Central memory CD8-positive, alpha-beta T cell (primary cell): ENCODE results near the gene TMEM269.
A peak's percentile ranks its signal among the peaks of the same experiment; 100 is the strongest.

Source experiments
- ATAC-seq: fragments of 150-1000 bp; cut with Tn5 transposase; replicated peaks from 2 replicates; pipeline ENCODE4 v1.10.0; 2022; ENCODE audit warnings: mild to moderate bottlenecking, moderate FRiP score, moderate number of reproducible peaks; ENCODE audit not compliant: poor library complexity, severe bottlenecking; ENCODE audit errors: extremely low read depth
- DNase-seq, 2 donors: peaks; one replicate each; pipeline ENCODE4 v3.0.0; 2021; ENCODE audit warnings: low spot score in 2 of 2
- H3K27ac Mint-ChIP-seq: one replicate; pipeline ENCODE4 v1.8.0; 2022; ENCODE audit warnings: low read depth, mild to moderate bottlenecking, moderate library complexity, mixed read lengths
- H3K27me3 Mint-ChIP-seq: one replicate; pipeline ENCODE4 v1.8.0; 2022; ENCODE audit warnings: mixed read lengths
- H3K36me3 Mint-ChIP-seq: one replicate; pipeline ENCODE4 v1.8.0; 2022; ENCODE audit warnings: mild to moderate bottlenecking, moderate library complexity, mixed read lengths; ENCODE audit not compliant: insufficient read depth
- H3K4me1 Mint-ChIP-seq: one replicate; pipeline ENCODE4 v1.8.0; 2022; ENCODE audit warnings: mixed read lengths
- H3K4me3 Mint-ChIP-seq: one replicate; pipeline ENCODE4 v1.8.0; 2022; ENCODE audit warnings: mild to moderate bottlenecking, moderate library complexity, mixed read lengths
- H3K9me3 Mint-ChIP-seq: one replicate; pipeline ENCODE4 v1.8.0; 2022; ENCODE audit warnings: mixed read lengths

TMEM269 gene

DNA sequence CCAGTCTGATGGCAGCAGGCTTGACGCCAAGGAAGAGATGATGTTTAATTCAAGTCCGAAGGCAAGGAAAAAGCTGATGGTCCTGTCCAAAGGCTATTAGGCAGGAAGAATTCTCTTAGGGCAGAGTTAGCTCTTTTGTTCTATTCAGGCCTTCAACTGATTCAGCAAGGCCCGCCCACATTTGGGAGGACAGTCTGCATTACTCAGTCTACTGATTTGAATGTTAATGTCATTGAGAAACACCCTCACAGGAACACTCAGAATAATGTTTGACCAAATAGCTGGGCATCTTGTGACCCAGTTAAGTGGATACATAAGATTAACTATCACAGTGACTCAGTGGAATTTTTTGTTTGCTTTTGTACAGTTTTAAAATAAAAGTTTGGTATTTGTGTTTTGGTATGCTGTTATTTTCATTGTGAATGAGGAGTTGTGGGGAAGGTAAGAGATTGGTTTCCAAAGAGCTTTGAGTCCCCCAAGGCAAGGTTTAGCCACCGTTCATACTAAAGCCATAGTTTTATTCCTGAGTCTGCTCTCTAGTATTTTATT lies 59.9 kb downstream of the TMEM269 start:
- no peaks in the 10 kb centered on the region for H3K36me3 Mint-ChIP-seq
- no peaks in the 10 kb centered on the region for H3K27me3 Mint-ChIP-seq
- peaks cover 22% of the 10 kb centered on the region for H3K4me1 Mint-ChIP-seq
- DNase-seq (no peak), ATAC-seq (no peak)
- no peak overlapping the region for H3K4me3 Mint-ChIP-seq
- no peaks in the 10 kb centered on the region for H3K9me3 Mint-ChIP-seq
- H3K27ac Mint-ChIP-seq = no peak overlapping the region

DNA sequence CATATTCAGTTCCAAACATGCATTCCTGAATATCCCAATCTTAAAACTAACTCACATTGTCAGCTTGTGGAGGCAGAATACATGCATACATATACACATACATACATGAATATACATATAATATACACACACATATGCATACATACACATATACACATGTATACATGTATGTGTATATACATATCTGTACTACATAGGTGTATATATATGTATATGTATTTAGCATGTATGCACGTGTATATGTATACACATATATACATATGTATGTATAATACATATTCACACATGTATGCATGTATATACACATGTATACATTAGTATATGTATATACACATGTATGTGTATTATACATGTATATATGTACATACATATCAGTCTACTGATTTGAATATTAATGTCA lies 60.4 kb downstream of the TMEM269 start:
- no peak for DNase-seq
- Mint-ChIP-seq H3K4me1 (peaks cover 26% of the 10 kb centered on the region), H3K27me3 (no peaks in the 10 kb centered on the region), H3K9me3 (no peaks in the 10 kb centered on the region), H3K36me3 (no peaks in the 10 kb centered on the region), H3K4me3 (no peak overlapping the region), H3K27ac (no peak overlapping the region)
- ATAC-seq = no peak

DNA sequence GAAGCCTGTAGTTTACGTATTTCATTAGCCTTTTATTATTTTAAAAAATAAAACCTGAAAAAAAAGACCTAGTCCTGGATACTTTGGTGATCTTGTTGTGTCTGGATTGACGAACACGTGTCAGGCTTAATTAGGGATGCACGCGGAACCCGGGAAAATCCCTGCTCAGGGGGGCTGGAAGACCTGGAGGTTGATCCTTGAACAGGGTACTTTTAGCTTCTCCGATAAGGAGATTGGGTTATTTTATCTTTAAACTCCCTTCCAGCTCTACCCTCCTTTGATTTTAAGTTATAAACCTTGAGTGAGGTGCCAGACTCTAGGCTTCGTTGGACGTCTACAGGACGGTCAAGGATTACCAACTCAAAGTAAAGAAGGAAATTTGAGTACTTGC lies 61.1 kb downstream of the TMEM269 start:
- Mint-ChIP-seq H3K27ac (peak overlapping the region; percentile 87), H3K4me1 (peaks cover 26% of the 10 kb centered on the region), H3K36me3 (no peaks in the 10 kb centered on the region), H3K27me3 (no peaks in the 10 kb centered on the region), H3K9me3 (no peaks in the 10 kb centered on the region), H3K4me3 (peak overlapping the region; percentile 88)
- no peak for DNase-seq
- no peak for ATAC-seq

DNA sequence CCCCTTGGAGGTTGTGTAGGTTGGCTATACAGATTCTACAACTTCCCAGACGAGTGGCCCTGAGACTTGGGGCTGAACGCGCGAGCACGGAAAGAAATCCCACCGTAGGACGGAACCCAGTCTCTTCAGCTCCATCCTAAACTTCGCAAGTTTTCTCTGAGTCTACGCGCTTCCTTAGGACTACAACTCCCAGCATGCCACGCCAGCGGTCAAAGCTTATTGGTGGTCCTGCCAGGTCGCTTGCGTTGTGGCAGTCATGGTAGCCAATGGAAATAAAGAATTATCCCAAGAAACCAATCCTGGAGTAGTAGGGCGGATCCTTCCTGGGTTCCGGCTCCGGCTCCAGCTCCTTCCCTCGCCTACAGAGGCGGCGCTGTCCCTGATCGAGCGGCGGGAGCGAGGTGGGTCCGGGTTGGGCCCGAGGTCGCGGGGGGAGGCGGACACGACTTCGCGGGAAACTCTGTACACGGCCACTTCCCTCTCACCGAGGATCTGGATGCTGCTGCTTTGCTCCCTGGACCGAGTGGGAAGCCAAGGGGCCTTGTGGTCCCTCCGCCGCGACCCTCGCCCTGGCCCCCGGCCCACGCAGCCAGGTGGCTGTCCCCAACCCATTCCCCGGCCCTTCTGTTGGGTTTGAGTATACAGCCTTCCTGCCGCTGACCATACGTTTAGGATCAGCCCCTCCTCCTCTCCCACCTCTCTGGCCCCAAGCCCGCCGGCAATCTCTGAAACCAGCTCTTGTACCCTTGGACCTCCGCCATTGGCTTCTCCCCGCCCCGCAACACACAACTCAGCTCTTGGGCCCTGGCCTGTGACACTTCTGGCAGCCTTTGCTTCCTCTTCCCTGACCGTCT lies 61.7 kb downstream of the TMEM269 start, which contains the start of gene ZNF691:
Gene ZNF691, plus strand, starts transcription at position 357 of the 854 bp plus-strand sequence. CDS start 3,046 bp downstream, outside the sequence.
- H3K27me3 Mint-ChIP-seq = no peaks in the 10 kb centered on the region
- H3K36me3 Mint-ChIP-seq = no peaks in the 10 kb centered on the region
- ATAC-seq (peak; percentile 96), DNase-seq (peak; percentile 63 to 82)
- H3K27ac Mint-ChIP-seq = peak within 1 kb of the TSS; percentile 87
- H3K4me3 Mint-ChIP-seq = peak within 1 kb of the TSS; percentile 88
- peaks cover 26% of the 10 kb centered on the region for H3K4me1 Mint-ChIP-seq
- H3K9me3 Mint-ChIP-seq = no peaks in the 10 kb centered on the region

DNA sequence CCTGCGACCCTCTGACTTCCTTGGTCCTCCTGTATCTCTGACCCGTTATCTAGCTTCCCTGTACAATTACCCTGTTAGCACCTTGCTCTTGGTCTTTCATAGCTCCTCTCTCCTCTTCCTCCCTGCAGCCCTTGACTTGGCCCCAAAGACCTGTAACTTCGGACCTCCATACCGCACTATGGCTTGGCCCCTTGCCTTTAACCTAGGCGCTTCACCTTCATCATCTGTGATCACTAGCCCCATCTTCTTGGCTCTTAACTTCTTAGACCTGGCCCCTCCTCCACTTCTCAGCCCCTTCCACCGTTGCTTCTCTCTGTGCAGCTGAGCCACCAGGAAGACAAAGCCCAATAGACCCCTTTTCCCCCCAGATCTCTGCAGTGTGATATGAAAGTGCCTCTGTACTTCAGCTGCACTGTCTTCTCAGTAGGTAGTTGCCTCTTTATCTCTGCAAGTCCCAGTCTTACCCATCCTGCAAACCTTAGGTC lies 62.4 kb downstream of the TMEM269 start:
- Mint-ChIP-seq H3K27me3 (no peaks in the 10 kb centered on the region), H3K4me1 (peaks cover 26% of the 10 kb centered on the region), H3K36me3 (no peaks in the 10 kb centered on the region), H3K9me3 (no peaks in the 10 kb centered on the region), H3K27ac (peak overlapping the region; percentile 87), H3K4me3 (peak overlapping the region; percentile 88)
- ATAC-seq (no peak), DNase-seq (no peak)

DNA sequence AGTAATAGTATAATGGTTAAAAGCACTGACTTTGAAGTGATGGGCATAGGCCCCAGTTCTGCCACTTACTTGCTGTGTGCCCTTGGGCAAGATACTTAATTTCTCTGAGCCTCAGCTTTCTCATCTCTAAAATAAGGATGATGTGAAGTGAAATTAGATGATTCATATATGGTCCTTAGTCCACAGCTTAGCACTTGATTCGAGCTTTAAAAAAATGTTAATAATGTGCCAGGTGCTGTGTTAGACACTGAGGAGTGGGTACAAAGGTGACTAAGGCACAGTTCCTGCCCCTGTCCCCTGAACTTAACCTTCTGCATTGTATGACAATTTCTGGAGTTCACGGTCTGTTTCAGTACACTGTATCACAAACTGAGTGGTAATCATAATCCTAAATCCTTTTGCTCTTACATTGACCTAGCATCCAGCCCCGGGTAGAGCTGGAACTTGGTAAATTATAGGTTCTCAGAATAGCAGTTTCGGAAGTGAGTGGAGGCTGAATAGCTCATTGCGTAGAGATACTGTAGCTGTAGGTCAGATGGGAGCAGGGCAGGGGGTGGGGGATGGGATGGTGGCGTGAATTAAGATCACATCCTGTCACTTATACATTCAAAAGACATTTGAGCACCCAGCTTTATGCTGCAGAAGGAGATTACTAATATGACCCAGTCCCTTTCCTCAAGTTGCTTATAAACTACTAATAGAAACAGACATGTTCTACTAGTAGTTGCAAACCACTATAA lies 63.1 kb downstream of the TMEM269 start:
- Mint-ChIP-seq H3K9me3 (no peaks in the 10 kb centered on the region), H3K36me3 (peaks cover 2% of the 10 kb centered on the region), H3K27ac (peak overlapping the region; percentile 87), H3K27me3 (no peaks in the 10 kb centered on the region), H3K4me3 (peak overlapping the region; percentile 88), H3K4me1 (peaks cover 26% of the 10 kb centered on the region)
- ATAC-seq (no peak), DNase-seq (no peak)

DNA sequence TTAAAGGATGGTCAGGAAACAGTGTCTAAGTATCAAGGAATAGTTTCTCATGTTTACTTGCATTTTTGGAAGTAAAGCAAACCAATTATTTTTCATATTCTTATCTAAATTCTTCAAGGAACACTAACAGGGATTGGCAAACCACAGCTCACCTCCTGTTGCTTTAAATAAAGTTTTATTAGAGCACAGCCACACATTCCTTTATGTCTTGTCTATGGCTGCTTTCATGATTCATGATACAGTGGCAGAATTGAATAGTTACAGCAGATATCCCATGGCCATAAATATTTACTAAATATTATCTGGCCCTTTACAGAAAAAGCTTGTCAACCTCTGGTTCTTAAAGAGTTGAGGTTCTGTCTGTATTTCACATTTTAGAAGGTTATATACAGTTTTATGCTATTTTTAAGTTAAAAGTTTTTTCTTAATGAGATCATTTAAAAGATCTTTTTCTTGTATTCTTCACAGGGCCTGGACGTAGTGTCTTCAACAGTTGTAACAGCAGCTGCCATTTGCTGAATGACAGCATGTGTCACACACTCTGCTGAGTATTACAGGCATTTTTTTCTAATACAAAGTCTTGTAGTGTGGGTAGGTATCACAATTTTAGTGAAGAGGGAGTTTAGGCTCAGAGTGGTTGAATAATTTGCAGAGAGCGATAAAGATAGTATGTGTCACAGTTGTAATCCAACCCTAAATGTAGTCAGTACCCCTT lies 64.2 kb downstream of the TMEM269 start:
- H3K27ac Mint-ChIP-seq = peak overlapping the region; percentile 22

DNA sequence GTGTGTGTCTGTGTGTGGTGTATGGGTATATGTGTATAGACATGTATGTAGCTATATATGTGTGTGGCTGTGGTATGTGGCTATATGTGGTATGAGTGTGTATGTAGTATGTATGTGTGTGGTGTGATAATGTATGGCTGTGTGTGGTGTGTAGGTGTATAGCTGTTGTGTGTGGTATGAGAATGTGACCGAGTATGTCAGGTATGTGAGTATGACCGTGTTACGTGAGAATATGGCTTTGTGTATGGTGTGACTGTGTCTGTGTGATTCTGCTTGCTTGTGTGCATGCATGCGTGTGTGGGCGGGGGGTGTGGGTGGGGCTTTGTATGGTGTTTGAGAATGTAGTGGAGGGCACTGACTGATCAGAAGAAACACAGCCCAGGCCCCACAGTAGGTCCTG lies 65.2 kb downstream of the TMEM269 start:
- ATAC-seq (no peak), DNase-seq (no peak)
- Mint-ChIP-seq H3K9me3 (no peaks in the 10 kb centered on the region), H3K27me3 (no peaks in the 10 kb centered on the region), H3K4me3 (no peak overlapping the region), H3K4me1 (peaks cover 26% of the 10 kb centered on the region), H3K36me3 (peaks cover 2% of the 10 kb centered on the region), H3K27ac (no peak overlapping the region)

More for the DNA sequence above, 64.2 kb downstream of the TMEM269 start:
- peaks cover 2% of the 10 kb centered on the region for H3K36me3 Mint-ChIP-seq
- H3K4me1 Mint-ChIP-seq = peaks cover 26% of the 10 kb centered on the region
- no peak for ATAC-seq
- no peak overlapping the region for H3K4me3 Mint-ChIP-seq
- DNase-seq = no peak
- no peaks in the 10 kb centered on the region for H3K9me3 Mint-ChIP-seq
- H3K27me3 Mint-ChIP-seq = no peaks in the 10 kb centered on the region
